ENCODE measurements around the gene LACTBL1. TPM values are rescaled to one million over a fixed set of nuclear protein-coding genes. Genes with fewer than 3 reads are reported as not detected.

Gene LACTBL1
- total RNA-seq, 2 experiments from 2014 or later, result not detected

GRCh38 chr1:22967833-22968232, 4.8 kb downstream of the LACTBL1 start:
- DNase-seq (no peak), ATAC-seq (no peak)
- intact Hi-C loops (cut with micrococcal nuclease), result no loop called here
- H3K9me3 Mint-ChIP-seq, result peaks cover 6% of the 10 kb centered on the region
- no peaks in the 10 kb centered on the region for H3K36me3 Mint-ChIP-seq (ENCODE audit: low read depth)
- peaks cover 39% of the 10 kb centered on the region for H3K27me3 Mint-ChIP-seq
- CTCF ChIA-PET, result no interaction called here
- POLR2A ChIA-PET, result no interaction called here
- TF ChIP-seq CTCF (IDR thresholded peaks at IDR 0.05), result no peak
- H3K4me1 Mint-ChIP-seq (ENCODE audit: low read depth), result peaks cover 2% of the 10 kb centered on the region
- no peak overlapping the region for H3K27ac Mint-ChIP-seq
- no peak overlapping the region for H3K4me3 Mint-ChIP-seq

GRCh38 chr1:22966309-22966708, 6.4 kb downstream of the LACTBL1 start:
- Mint-ChIP-seq H3K27ac (no peak overlapping the region), H3K9me3 (peaks cover 6% of the 10 kb centered on the region), H3K27me3 (peaks cover 29% of the 10 kb centered on the region), H3K4me3 (no peak overlapping the region), H3K36me3 (ENCODE audit: low read depth) (no peaks in the 10 kb centered on the region), H3K4me1 (ENCODE audit: low read depth) (peaks cover 2% of the 10 kb centered on the region)
- no peak for TF ChIP-seq CTCF (IDR thresholded peaks at IDR 0.05)
- intact Hi-C loops (cut with micrococcal nuclease), result no loop called here
- no peak for DNase-seq
- ChIA-PET CTCF (interaction anchor here (1.0 to 1.4 kb wide), 2 partner anchors 10 to 218 kb away, joined by 3 to 5 read pairs; no protein-coding TSS in a partner anchor), POLR2A (no interaction called here)
- ATAC-seq, result no peak

DNA sequence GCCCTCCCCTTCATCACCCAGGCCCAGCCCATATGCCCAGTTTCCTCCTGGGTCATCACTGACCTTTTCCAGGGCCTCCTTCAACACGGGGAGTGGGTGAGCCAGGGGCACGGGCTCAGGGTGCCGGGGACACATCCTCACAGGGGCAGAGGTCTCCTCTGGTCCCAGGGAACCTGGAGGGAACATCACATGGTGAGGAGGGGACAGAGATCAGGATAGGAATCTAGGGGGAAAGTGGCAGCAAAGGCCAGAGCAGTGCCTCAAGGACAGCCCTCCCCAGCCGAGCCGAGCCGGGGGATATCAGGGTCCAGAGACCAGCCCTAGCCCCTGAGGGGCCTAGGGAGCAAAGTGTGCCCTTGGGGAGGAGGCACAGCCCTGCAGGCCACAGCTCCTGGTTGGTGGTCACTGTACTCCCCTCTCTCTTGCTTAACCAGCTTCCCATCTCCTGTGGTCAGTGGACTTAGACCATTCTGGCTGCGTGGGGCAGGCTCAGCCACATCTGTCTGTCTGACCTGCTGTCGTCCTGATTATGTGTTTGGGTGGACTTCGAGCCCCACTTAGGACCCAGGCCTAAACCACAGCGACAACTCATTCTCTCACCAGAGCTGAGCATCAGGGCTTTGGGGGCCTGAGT, 9.5 kb downstream of the LACTBL1 start:
- CTCF ChIA-PET, result interaction anchor here (1.2 to 2.4 kb wide), 8 partner anchors 10 to 259 kb away, joined by 3 to 12 read pairs (median 4); partner anchors contain the start of gene LACTBL1
- no peaks in the 10 kb centered on the region for H3K36me3 Mint-ChIP-seq (ENCODE audit: low read depth)
- DNase-seq, result no peak
- no peak overlapping the region for H3K27ac Mint-ChIP-seq
- H3K4me1 Mint-ChIP-seq (ENCODE audit: low read depth), result peaks cover 2% of the 10 kb centered on the region
- H3K9me3 Mint-ChIP-seq, result peaks cover 6% of the 10 kb centered on the region
- H3K4me3 Mint-ChIP-seq, result no peak overlapping the region
- POLR2A ChIA-PET, result no interaction called here
- intact Hi-C loops (cut with micrococcal nuclease), result no loop called here
- ATAC-seq, result no peak
- peaks cover 11% of the 10 kb centered on the region for H3K27me3 Mint-ChIP-seq
- TF ChIP-seq CTCF (IDR thresholded peaks at IDR 0.05), result no peak

DNA sequence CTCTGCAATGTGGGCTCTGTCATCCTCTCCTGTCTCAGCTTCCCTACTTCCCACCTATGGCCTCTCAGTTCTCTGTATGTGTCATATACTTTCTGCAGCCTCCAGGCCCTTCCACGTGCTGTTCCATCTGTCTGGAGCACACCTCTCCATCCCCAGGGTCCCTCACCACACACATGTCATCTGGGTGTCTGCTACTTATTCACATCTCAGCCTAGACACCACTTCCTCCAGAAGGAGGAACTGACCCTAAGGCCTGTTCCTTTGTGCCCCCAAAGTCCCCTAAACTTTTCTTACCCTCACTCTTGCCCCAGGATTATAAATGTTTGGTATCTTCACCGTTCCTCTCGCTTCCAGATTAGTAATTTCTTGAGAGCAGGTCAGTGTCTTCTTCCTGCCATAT, 10.1 kb downstream of the LACTBL1 start:
- DNase-seq (no peak), ATAC-seq (no peak)
- intact Hi-C loops (cut with micrococcal nuclease), result no loop called here
- Mint-ChIP-seq H3K27ac (no peak overlapping the region), H3K36me3 (ENCODE audit: low read depth) (no peaks in the 10 kb centered on the region), H3K4me3 (no peak overlapping the region), H3K27me3 (peaks cover 7% of the 10 kb centered on the region), H3K4me1 (ENCODE audit: low read depth) (peaks cover 2% of the 10 kb centered on the region), H3K9me3 (peaks cover 6% of the 10 kb centered on the region)
- no peak for TF ChIP-seq CTCF (IDR thresholded peaks at IDR 0.05)
- CTCF ChIA-PET, result no interaction called here
- POLR2A ChIA-PET, result no interaction called here

DNA sequence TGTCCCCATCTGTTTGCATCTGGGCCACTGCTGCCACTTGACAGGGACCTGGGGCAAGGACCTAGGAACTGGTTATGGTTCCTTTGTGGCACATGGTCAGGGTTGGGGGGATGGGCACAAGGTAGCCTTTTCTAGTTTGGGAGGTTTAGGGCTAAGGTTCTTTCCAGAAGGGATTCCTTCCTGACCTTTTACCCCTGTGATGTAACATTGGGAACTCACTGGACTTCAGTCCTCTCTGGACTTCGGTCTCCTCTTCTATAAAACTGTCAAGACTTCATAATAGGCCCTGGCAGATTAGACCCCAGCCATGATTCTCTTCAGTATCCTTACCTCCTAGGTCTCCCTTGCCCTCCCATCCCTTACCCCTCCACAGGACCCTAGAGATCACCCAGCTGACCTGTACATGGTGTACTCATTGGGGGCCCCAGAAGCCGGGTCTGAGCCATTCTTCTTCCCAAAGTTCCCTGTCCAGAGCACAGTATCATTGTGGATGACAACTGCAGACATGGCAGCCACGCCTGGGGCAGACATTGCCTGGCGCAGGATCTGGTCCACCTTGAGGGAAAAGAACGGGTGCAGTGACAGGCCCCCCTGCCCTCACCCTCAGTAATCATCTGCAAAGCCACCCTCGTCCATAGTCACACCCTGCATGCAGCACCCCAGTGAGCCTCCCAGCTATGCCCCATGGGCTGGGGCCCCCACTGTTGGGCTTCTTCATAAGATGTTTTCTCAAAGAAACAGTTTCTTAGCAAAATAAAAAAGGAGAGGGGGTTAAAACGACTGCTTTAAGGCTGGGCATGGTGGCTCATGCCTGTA, 12.9 kb downstream of the LACTBL1 start:
- Mint-ChIP-seq H3K27me3 (peaks cover 11% of the 10 kb centered on the region), H3K4me1 (ENCODE audit: low read depth) (peaks cover 2% of the 10 kb centered on the region), H3K9me3 (no peaks in the 10 kb centered on the region), H3K27ac (no peak overlapping the region), H3K36me3 (ENCODE audit: low read depth) (no peaks in the 10 kb centered on the region), H3K4me3 (no peak overlapping the region)
- intact Hi-C loops (cut with micrococcal nuclease), result no loop called here
- ChIA-PET CTCF (no interaction called here), POLR2A (no interaction called here)
- DNase-seq, result no peak
- ATAC-seq, result no peak
- TF ChIP-seq CTCF (IDR thresholded peaks at IDR 0.05), result no peak

Measured in activated CD8-positive, alpha-beta T cell treated with anti-CD3 and anti-CD28 coated beads for 36 hours (primary cell).